T-cell (primary cell): ENCODE data around the gene METRN. TPM values are rescaled to one million over a fixed set of nuclear protein-coding genes. Genes with fewer than 3 reads are reported as not detected.

ENCODE experiments used
- ATAC-seq, 4 experiments: fragments of 200-7000 bp in 3 of 4; fragments of 150-1000 bp in 1 of 4; cut with Tn5 transposase; replicated peaks in 1 of 4; 1 replicate in 3 of 4; 2 replicates in 1 of 4; pipeline ENCODE4 v1.10.0; 2021; ENCODE audit warnings: moderate library complexity in 3 of 4, mild to moderate bottlenecking in 2 of 4, moderate number of reproducible peaks in 1 of 4
- CTCF ChIA-PET, 2 donors: fragments of 300-600 bp; sonication (Branson Sonifier 250); formaldehyde crosslinking; loops; one replicate each; lab custom pipeline; 2022; ENCODE audit warnings: antibody characterized with exemption in 2 of 2; lab: Charles Lee
- POLR2A ChIA-PET, 2 donors: fragments of 300-600 bp; sonication (Branson Sonifier 250); formaldehyde crosslinking; loops; one replicate each; lab custom pipeline; 2022; ENCODE audit warnings: antibody characterized with exemption in 2 of 2; lab: Charles Lee
- DNase-seq, 35 experiments: peaks; one replicate each; pipeline versions ENCODE4 v3.0.0 to v3.0.0-alpha.2; 2013 to 2023
- H3K27ac ChIP-seq: one replicate; pipeline ENCODE4 v1.5.1; 2013; ENCODE audit warnings: low read length
- H3K27me3 ChIP-seq, 2 experiments: replicated peaks in 1 of 2; 1 replicate in 1 of 2; 2 replicates in 1 of 2; pipeline versions ENCODE4 v1.6.1 to v1.7.0; 2013; ENCODE audit warnings: low read length in 1 of 2, mixed read lengths in 1 of 2; ENCODE audit not compliant: control insufficient read depth in 2 of 2, insufficient read depth in 2 of 2; ENCODE audit errors: extremely low read depth in 1 of 2
- H3K36me3 ChIP-seq, 2 donors: 1 replicate in 1 of 2; 2 replicates in 1 of 2; pipeline versions ENCODE4 v1.6.1 to v1.7.0; 2013; ENCODE audit warnings: low read length in 1 of 2; ENCODE audit not compliant: control insufficient read depth in 2 of 2, insufficient read depth in 1 of 2; ENCODE audit errors: extremely low read depth in 1 of 2
- H3K4me1 ChIP-seq, 2 experiments: 1 replicate in 1 of 2; 2 replicates in 1 of 2; pipeline versions ENCODE4 v1.6.1 to v1.7.0; 2013; ENCODE audit warnings: low read length in 2 of 2, mixed read lengths in 1 of 2; ENCODE audit not compliant: insufficient read depth in 2 of 2, control insufficient read depth in 1 of 2; ENCODE audit errors: extremely low read depth in 1 of 2
- H3K4me3 ChIP-seq, 2 donors: 1 replicate in 1 of 2; 2 replicates in 1 of 2; pipeline versions ENCODE4 v1.5.1 to v1.7.0; 2013; ENCODE audit warnings: mild to moderate bottlenecking in 2 of 2, low read length in 1 of 2, moderate library complexity in 1 of 2; ENCODE audit not compliant: control insufficient read depth in 1 of 2; ENCODE audit errors: extremely low read depth in 1 of 2
- H3K9me3 ChIP-seq: 2 replicates; pipeline ENCODE4 v1.7.0; 2013
- H3K27ac Mint-ChIP-seq, 2 donors: one replicate each; pipeline ENCODE4 v1.8.0; 2020 to 2021; ENCODE audit warnings: mild to moderate bottlenecking in 2 of 2, mixed read lengths in 2 of 2
- H3K27me3 Mint-ChIP-seq, 2 donors: one replicate each; pipeline ENCODE4 v1.8.0; 2021 to 2022; ENCODE audit warnings: mixed read lengths in 2 of 2
- H3K36me3 Mint-ChIP-seq: one replicate; pipeline ENCODE4 v1.8.0; 2021; ENCODE audit warnings: mixed read lengths
- H3K4me1 Mint-ChIP-seq, 3 donors: one replicate each; pipeline ENCODE4 v1.8.0; 2020 to 2022; ENCODE audit warnings: mixed read lengths in 3 of 3, mild to moderate bottlenecking in 1 of 3
- H3K4me3 Mint-ChIP-seq, 3 donors: one replicate each; pipeline ENCODE4 v1.8.0; 2020 to 2022; ENCODE audit warnings: mild to moderate bottlenecking in 3 of 3, mixed read lengths in 3 of 3, moderate library complexity in 3 of 3
- H3K9me3 Mint-ChIP-seq, 3 donors: one replicate each; pipeline ENCODE4 v1.8.0; 2020 to 2022; ENCODE audit warnings: mixed read lengths in 3 of 3
- WGBS: methylation state at CpG from one replicate; pipeline ENCODE4 v1.1.5; 2013; ENCODE audit warnings: missing lambda C conversion rate; ENCODE audit not compliant: insufficient coverage; 5-methylcytosine and 5-hydroxymethylcytosine counted together
- total RNA-seq, 35 experiments: library from RNA in 6 of 35; stranded (reverse) in 6 of 35; fragments of 120-200 nt in 1 of 35; gene quantifications; one replicate each; pipeline versions ENCODE4 v1.2.1 to v1.2.4 and lab custom pipeline; 2013 to 2026

METRN gene
- total RNA-seq, 5 donors from 2014 or later (not counting 1 experiment from before 2014, with no cell fraction given), result 4.2 to 18.2 (median 12.0) TPM

DNA sequence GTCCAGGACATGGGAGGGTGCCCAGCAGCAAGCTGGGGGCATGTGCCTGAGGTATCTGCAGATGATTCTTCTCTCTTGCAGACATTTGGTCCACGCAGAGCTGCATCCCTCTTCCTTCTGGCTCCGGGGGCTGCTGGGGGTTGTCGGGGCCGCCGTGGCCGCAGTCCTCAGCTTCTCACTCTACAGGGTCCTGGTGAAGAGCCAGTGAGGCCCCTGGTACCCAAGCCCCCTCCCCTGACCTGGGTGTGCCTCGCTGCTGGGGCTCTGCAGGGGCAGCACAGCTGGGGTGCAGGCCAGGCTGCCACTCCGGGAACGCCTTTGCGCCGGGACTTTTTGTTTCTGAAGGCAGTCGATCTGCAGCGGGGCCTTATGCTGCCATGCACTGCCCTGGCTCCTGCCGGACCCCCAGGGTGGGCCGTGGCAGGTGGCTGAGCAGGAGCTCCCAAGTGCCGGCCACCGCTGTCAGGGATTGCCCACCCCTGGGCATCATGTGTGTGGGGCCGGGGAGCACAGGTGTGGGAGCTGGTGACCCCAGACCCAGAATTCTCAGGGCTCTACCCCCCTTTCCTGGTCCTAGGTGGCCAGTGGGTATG is 41.4 kb upstream of the METRN start:
- Histone ChIP-seq H3K27ac (no peak overlapping the region), H3K36me3 (peaks cover 14 to 39% of the 10 kb centered on the region in 2 donors), H3K4me1 (peaks cover 0 to 40% of the 10 kb centered on the region in 2 experiments), H3K4me3 (no peak overlapping the region), H3K27me3 (peaks cover 0 to 25% of the 10 kb centered on the region in 2 experiments), H3K9me3 (no peaks in the 10 kb centered on the region)
- Mint-ChIP-seq H3K36me3 (peaks cover 7% of the 10 kb centered on the region), H3K27ac (no peak overlapping the region), H3K9me3 (no peaks in the 10 kb centered on the region), H3K4me3 (no peak overlapping the region), H3K4me1 (peaks cover 0 to 20% (median 17%) of the 10 kb centered on the region in 3 donors), H3K27me3 (peaks cover 0 to 6% of the 10 kb centered on the region in 2 donors)
- ChIA-PET CTCF (interaction anchor here in 1 of 2 donors (0.6 kb wide), 1 partner anchor 707 kb away, joined by 4 read pairs; no protein-coding TSS in a partner anchor), POLR2A (no interaction called here)
- 95% methylated on average over 15 of the region's 18 CpGs for WGBS
- no peak for ATAC-seq
- no peak for DNase-seq

DNA sequence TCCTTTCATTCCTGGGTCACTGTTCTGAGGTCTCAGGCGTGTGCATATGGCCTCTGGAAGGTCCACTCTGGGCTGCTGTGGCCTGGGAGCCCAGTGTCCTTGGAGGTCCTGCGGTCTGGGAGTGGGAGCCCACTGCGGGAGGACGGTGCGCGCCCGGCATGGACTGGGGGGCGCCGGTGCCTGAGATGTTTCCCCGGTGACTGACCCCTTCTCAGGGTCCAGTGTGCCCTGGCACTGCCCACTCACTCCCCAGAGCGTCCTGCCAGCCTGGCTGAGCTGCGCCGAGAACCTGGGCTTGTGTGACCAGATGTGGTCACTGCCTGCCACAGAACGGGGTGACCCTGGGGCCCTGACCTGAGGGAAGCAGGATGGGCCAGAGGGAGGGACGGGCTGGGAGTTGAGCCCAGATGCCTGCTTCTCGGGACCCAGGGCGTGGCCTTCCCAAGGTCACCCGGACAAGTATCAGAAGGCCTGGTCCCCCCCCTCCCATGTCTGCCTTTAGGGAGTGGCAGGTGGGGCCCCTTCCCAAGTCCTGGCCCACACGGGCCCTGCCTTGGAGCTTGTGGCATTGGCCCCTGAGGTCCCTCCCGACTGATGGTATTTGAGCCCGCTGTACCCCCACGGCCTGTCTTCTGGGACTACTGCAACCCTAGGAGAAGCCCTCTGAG is 40.6 kb upstream of the METRN start:
- no peak overlapping the region for H3K27ac ChIP-seq
- peaks cover 0 to 6% of the 10 kb centered on the region in 2 donors for H3K27me3 Mint-ChIP-seq
- peaks cover 6 to 21% (median 20%) of the 10 kb centered on the region in 3 donors for H3K4me1 Mint-ChIP-seq
- peaks cover 0 to 38% of the 10 kb centered on the region in 2 experiments for H3K4me1 ChIP-seq
- DNase-seq, result no peak
- peaks cover 0 to 25% of the 10 kb centered on the region in 2 experiments for H3K27me3 ChIP-seq
- no peak for ATAC-seq
- H3K9me3 Mint-ChIP-seq, result no peaks in the 10 kb centered on the region
- 93% methylated on average over 22 of the region's 22 CpGs for WGBS
- H3K4me3 ChIP-seq, result no peak overlapping the region
- POLR2A ChIA-PET, result no interaction called here
- H3K27ac Mint-ChIP-seq, result no peak overlapping the region
- no peak overlapping the region for H3K4me3 Mint-ChIP-seq
- CTCF ChIA-PET, result no interaction called here
- peaks cover 14 to 35% of the 10 kb centered on the region in 2 donors for H3K36me3 ChIP-seq
- H3K36me3 Mint-ChIP-seq, result peaks cover 7% of the 10 kb centered on the region
- H3K9me3 ChIP-seq, result no peaks in the 10 kb centered on the region

DNA sequence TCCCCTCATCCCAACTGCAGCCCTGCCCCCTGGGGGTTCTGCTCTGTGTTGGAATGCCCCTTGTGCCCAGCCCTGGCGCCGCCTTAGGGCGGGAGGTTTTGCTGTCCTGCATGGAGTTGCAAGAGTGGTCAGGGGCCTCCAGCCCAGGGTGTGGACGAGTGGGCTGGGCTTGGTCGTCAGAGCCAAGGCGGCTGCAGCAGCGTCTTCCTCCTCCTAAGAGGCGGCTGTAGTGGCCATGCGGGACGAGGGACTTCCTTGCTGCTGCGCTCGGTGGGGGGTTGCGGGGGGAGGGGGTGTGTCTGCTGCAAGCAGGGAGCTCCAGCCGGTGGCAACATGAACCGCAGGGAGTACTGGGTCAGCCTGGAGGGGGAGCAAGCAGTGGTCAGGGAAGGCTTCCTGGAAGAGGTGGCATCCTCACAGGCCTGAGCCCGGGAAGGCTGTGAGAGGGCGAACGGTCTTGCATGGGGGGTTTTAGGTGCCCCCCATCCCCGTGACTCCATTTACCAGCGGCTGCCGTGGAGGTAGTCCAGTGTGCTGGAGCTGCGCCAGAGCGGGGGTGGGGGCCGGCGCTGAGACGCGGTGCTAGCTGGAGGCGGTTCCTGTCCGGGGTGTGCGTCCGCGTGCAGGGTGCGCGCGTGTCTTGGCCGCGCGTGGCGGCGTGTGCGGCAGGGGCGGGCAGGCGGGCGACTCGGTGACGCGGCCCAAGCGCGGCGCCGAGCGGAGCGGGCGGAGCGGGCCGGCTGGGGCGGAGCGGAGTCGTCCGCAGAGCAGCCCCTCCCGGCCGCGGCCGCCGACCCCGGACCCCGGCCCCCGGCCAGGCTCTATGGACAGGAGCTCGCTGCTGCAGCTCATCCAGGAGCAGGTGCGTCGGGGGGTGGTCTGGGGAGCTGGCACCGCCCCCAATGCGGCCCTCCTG is 39.7 kb upstream of the METRN start, which contains the start of gene RHBDL1:
Gene RHBDL1, plus strand, starts transcription at position 704 of the 916 bp plus-strand sequence. Its CDS starts 120 bp downstream, at position 824.
- WGBS, result 8% methylated on average over 61 of the region's 73 CpGs
- ChIA-PET POLR2A (interaction anchor here in 1 of 2 donors (0.6 kb wide), 1 partner anchor 1545 kb away, joined by 8 read pairs; no protein-coding TSS in a partner anchor), CTCF (no interaction called here)
- DNase-seq, result peak in 1 of 35 experiments; percentile 37
- H3K4me3 Mint-ChIP-seq, result peak within 1 kb of the TSS in 2 of 3 donors; percentile 45
- H3K27me3 ChIP-seq, result peaks cover 0 to 25% of the 10 kb centered on the region in 2 experiments
- peaks cover 0 to 43% of the 10 kb centered on the region in 2 experiments for H3K4me1 ChIP-seq
- no peak for ATAC-seq
- no peak within 1 kb of the TSS for H3K27ac Mint-ChIP-seq
- H3K4me3 ChIP-seq, result peak within 1 kb of the TSS in 1 of 2 donors; percentile 23
- peaks cover 14 to 26% of the 10 kb centered on the region in 2 donors for H3K36me3 ChIP-seq
- peaks cover 0 to 6% of the 10 kb centered on the region in 2 donors for H3K27me3 Mint-ChIP-seq
- no peaks in the 10 kb centered on the region for H3K9me3 ChIP-seq
- H3K9me3 Mint-ChIP-seq, result no peaks in the 10 kb centered on the region
- no peak within 1 kb of the TSS for H3K27ac ChIP-seq
- H3K4me1 Mint-ChIP-seq, result peaks cover 7 to 20% (median 19%) of the 10 kb centered on the region in 3 donors
- H3K36me3 Mint-ChIP-seq, result peaks cover 7% of the 10 kb centered on the region

DNA sequence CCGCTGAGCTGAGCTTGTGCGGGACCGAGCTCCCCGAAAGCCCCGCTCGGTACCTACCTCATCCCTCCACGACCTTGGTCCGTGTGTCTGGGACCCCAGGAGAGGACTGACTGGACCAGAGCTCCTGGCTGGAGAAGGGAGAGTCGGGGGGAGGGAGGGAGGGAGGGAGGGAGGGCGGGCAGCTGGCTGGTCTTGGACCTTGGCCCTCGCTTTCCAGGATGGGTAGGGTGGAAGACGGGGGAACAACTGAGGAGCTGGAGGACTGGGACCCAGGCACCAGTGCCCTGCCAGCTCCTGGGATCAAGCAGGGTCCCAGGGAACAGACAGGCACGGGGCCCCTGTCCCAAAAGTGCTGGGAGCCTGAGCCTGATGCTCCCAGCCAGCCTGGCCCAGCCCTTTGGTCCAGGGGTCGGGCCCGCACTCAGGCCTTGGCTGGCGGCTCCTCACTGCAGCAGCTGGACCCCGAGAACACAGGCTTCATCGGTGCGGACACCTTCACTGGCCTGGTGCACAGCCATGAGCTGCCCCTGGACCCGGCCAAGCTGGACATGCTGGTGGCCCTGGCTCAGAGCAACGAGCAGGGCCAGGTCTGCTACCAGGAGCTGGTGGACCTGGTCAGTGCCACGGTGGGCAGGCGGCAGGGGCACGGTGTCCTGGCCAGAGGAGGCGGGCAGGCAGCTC is 38.9 kb upstream of the METRN start:
- H3K4me1 ChIP-seq, result peaks cover 0 to 47% of the 10 kb centered on the region in 2 experiments
- ChIA-PET CTCF (no interaction called here), POLR2A (interaction anchor here (0.6 kb wide), 2 partner anchors 19 to 1544 kb away, joined by 6 to 8 read pairs; no protein-coding TSS in a partner anchor)
- 88% methylated on average over 14 of the region's 25 CpGs for WGBS
- H3K9me3 ChIP-seq, result no peaks in the 10 kb centered on the region
- H3K27me3 Mint-ChIP-seq, result peaks cover 0 to 6% of the 10 kb centered on the region in 2 donors
- H3K4me1 Mint-ChIP-seq, result peaks cover 7 to 22% (median 21%) of the 10 kb centered on the region in 3 donors
- H3K4me3 Mint-ChIP-seq, result no peak overlapping the region
- H3K4me3 ChIP-seq, result peak overlapping the region in 1 of 2 donors; percentile 23
- no peak overlapping the region for H3K27ac Mint-ChIP-seq
- DNase-seq (no peak), ATAC-seq (no peak)
- peaks cover 10 to 18% of the 10 kb centered on the region in 2 donors for H3K36me3 ChIP-seq
- no peaks in the 10 kb centered on the region for H3K9me3 Mint-ChIP-seq
- no peak overlapping the region for H3K27ac ChIP-seq
- peaks cover 0 to 25% of the 10 kb centered on the region in 2 experiments for H3K27me3 ChIP-seq
- peaks cover 6% of the 10 kb centered on the region for H3K36me3 Mint-ChIP-seq

DNA sequence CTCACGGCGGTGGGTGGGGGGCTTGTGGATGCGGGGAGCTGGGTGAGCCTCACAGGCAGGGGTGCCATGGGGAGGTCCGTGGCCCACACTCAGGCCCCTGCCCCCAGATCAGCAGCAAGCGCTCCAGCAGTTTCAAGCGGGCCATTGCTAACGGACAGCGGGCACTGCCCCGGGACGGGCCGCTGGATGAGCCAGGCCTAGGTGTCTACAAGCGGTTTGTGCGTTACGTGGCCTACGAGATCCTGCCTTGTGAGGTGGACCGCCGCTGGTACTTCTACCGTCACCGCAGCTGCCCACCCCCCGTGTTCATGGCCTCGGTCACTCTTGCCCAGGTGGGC is 38.4 kb upstream of the METRN start:
- H3K4me3 Mint-ChIP-seq, result peak overlapping the region in 1 of 3 donors; percentile 45
- DNase-seq (no peak), ATAC-seq (no peak)
- ChIA-PET POLR2A (interaction anchor here in 1 of 2 donors (0.6 kb wide), 1 partner anchor 19 kb away, joined by 6 read pairs; no protein-coding TSS in a partner anchor), CTCF (no interaction called here)
- no peak overlapping the region for H3K27ac Mint-ChIP-seq
- H3K4me1 Mint-ChIP-seq, result peaks cover 7 to 27% (median 26%) of the 10 kb centered on the region in 3 donors
- Histone ChIP-seq H3K4me3 (no peak overlapping the region), H3K27me3 (peaks cover 0 to 25% of the 10 kb centered on the region in 2 experiments), H3K4me1 (peaks cover 0 to 52% of the 10 kb centered on the region in 2 experiments), H3K27ac (no peak overlapping the region), H3K36me3 (peaks cover 9 to 15% of the 10 kb centered on the region in 2 donors), H3K9me3 (no peaks in the 10 kb centered on the region)
- H3K9me3 Mint-ChIP-seq, result no peaks in the 10 kb centered on the region
- peaks cover 4% of the 10 kb centered on the region for H3K36me3 Mint-ChIP-seq
- 94% methylated on average over 21 of the region's 21 CpGs for WGBS
- H3K27me3 Mint-ChIP-seq, result peaks cover 0 to 6% of the 10 kb centered on the region in 2 donors
